HG03025 (cell line): ENCODE data around the gene NDUFA8.

Experiments used
- ATAC-seq: cut with Tn5 transposase; IDR thresholded peaks from one replicate; pipeline ENCODE4 v1.9.1; 2021; ENCODE audit warnings: mild to moderate bottlenecking, moderate library complexity; ENCODE audit not compliant: unreplicated experiment, low FRiP score

Gene NDUFA8

GRCh38 chr9:122186777-122187470 lies 27.3 kb upstream of the NDUFA8 start:
- no peak for ATAC-seq

DNA sequence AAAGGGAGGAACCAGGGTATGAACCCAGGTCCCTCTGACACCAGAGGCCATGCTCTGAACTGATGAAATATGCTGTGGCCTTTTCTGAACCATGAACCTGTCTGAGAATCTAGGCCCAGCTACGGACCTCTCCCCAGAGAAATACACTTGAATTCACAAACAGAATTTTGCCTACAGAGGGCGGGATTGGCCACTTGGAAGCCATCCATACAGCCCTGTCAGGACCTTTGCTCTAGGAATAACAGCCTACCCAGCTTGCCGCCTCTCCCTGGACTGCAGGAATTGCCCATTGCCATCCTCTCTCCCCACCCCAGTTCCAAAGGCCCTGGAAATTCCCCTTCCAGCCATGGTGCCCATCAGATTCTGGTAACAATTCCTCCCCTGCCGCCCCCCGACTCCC lies 26.7 kb upstream of the NDUFA8 start:
- no peak for ATAC-seq

- ATAC-seq: no peak
Measured at GRCh38 chr9:122184551-122184950, 25.0 kb upstream of the NDUFA8 start.

- ATAC-seq: no peak
Measured at GRCh38 chr9:122183501-122183900, 23.9 kb upstream of the NDUFA8 start.

DNA sequence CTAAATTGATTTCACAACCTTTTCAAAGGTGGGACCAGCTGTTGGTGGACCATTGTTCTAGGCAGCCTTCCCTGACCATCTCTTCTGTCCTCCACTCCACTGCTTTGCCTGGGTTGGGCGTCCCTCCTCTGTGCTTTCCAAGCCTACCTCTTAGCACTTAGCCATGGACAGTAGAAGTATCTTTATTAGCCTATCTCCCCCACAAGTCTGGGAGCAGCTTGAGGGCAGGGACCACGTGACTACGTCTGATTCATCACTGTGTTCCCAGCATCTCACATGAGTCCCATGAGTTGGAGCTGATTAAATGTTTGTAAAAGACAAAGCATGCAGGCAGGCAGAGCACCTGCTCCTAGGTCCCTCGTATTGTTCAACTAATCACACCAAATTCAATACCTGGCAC lies 21.1 kb upstream of the NDUFA8 start:
- no peak for ATAC-seq

GRCh38 chr9:122179690-122180074 lies 20.1 kb upstream of the NDUFA8 start:
- ATAC-seq: no peak

DNA sequence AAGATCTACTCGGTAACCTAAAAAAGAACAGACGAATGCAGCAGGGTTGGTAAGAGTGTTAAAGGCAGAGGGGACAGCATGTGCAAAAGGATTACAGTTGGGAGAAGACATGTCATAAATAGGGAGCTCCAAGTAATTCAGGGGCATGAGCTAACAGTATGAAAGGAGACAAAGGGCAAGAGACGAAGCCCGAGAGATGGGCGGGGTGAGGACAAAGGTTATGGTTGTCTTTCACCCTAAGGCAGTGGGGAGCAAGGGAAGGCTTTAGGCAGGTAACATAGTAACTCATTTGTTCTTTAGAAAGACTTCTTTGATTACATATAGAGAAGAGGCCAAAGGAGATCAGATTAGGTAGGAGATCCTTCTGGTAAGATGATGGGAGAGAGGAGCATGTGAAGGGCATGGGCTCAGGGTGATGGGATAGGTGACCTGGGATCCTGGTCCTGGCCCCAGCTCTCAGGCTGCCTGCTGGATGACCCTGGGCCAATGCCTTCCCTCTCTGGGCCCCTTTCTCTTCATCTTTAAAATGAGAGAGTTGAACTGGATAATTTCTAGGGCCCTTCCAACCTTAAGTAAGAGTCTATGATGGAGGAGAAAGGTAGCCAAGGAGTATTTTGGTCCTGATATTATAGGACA lies 19.6 kb upstream of the NDUFA8 start:
- ATAC-seq: no peak

- no peak for ATAC-seq
Measured at GRCh38 chr9:122176916-122177315, 17.3 kb upstream of the NDUFA8 start.

GRCh38 chr9:122173670-122174069 lies 14.1 kb upstream of the NDUFA8 start:
- ATAC-seq: no peak

DNA sequence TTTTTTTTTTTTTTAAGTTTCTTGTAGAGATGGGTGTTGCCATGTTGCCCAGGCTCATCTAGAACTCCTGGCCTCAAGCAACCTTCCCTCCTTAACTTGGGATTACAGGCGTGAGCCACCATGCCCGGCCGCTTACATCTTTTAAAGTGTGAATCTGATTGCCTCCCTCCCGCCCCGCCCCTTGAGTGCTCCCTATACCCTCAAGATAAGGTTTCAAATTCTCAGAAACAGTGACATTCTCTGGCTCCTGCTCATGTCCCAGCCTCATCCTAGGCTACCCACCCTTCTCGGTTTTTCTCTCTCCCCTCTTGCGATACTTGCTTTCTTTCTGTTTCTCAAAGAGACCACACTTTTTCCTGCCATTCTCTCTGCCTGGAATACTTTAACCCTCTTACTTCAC lies 12.6 kb upstream of the NDUFA8 start:
- ATAC-seq: no peak

DNA sequence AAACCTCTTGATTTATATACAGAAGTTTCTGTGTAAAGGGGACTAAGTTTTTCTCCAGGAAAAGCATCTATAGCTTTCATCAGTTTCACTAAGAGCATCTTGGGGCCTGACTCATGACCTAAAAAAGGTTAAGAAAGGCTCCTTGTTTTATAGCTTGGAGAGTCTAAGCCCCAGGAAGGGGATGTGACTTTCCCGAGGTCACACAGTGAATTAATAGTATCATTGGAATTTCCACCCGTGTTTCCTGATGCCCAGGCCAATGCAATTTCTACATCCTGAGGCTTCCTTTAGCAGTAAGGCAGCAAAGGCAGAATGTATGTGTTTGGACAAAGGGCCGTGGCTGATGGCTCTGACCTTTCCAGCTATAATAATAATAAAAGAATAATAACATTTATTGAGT lies 8.8 kb upstream of the NDUFA8 start:
- no peak for ATAC-seq

DNA sequence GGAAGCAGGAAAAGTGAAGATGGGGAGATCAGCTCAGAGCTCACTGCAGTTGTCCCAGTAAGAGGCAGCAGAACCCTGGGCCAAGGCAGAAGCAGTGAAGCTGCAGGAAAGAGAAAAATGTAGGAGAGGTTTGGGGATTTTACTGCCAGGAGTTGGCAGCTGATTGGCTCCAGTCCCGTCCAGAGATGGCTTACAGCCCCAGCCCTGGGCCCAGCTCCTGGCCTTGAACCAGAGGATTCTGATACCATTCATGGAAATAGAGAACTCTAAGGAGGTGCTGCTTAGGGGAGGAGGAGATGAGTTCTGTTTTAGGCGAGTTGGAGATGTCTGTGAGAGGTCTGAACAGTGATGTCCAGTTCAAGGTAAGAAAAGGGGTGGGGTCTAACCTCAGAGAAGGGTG lies 4.7 kb upstream of the NDUFA8 start:
- ATAC-seq: no peak

- ATAC-seq: no peak
Measured at GRCh38 chr9:122162415-122162814, 2.8 kb upstream of the NDUFA8 start.

GRCh38 chr9:122159925-122160246 lies 307 bp upstream of the NDUFA8 start:
- ATAC-seq: no peak

DNA sequence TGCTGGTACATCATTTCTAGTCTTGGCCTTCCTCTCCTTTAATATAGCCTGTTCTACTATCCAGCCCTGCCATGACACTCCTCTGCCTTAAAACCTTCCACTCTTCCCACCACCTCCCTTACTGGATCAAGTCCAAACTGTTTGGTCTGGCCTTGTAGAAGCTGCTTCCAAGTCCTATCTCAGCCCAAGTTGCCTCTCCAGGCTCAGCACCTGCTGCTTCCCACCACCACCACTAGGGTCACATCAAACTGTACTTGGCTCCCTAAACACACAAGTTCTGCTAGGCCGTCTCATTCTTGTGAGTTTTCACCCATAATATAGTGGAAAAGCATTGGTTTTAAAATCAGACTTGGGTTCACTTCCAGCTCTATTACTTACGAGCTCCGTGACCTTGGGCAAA lies 1.4 kb downstream of the NDUFA8 start:
- no peak for ATAC-seq

- no peak for ATAC-seq
Measured at GRCh38 chr9:122155796-122156195, 3.8 kb downstream of the NDUFA8 start.

DNA sequence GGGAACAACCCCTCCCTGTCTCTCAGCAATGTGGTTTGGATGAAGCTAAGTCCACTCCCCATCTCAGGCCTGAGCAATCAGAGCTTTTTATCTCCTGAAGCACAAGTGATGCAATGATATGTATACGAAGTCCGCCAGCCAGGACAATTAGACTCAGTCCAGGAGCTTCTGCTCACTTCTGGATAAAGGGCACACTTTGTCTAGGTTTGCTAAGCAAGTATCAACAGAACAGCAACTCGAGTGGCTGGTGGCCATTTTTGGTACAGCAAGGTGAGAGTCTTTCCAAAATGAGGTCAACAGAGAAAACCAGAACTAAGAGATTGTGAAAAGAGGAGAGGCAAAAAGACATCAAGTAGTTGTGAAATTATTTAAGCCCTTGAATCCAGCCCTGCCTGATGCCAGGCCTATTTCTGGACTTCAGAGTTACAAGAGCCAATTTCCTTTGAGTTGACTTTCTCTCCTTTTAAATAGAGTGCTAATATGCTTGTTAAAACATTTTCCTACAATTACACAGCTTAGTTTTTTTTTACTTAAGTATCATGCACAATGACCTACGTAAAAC lies 8.2 kb downstream of the NDUFA8 start:
- no peak for ATAC-seq

- ATAC-seq: no peak
Measured at GRCh38 chr9:122145592-122145863, 14.1 kb downstream of the NDUFA8 start.

DNA sequence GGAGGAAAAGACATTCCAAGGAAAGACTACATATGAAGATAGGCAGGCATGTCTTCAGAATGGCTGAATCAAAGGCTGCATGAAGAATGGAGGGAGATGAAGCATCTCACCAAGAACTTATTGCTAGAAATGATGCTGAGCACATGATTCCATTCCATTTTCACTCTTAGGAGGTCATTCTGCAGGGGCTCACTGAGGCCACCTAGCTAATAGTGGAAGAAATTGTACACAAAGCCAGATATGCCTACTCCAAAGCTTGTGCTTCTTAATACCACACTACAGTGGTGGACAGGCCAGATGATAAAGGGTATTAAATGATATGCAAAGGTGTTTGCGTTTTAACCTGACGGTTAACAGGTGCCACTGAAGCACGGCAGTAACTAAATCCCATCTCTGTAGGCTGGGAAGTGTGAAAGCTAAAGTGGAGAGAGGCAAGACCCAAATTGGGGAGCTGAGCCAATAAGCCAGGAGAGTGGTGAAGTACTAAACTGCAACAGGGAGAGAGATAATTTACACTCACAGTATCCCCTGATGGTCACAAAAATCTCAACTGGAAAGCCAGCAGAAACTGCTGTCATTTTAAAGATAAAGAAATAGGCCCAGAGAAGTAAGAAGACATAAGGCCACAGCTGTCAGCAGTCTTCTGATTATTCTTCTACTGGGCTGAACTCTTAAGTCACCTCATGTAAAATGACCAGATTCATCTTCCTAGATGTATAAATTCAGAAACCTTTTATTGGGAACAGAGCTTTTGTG lies 14.6 kb downstream of the NDUFA8 start:
- ATAC-seq: no peak

DNA sequence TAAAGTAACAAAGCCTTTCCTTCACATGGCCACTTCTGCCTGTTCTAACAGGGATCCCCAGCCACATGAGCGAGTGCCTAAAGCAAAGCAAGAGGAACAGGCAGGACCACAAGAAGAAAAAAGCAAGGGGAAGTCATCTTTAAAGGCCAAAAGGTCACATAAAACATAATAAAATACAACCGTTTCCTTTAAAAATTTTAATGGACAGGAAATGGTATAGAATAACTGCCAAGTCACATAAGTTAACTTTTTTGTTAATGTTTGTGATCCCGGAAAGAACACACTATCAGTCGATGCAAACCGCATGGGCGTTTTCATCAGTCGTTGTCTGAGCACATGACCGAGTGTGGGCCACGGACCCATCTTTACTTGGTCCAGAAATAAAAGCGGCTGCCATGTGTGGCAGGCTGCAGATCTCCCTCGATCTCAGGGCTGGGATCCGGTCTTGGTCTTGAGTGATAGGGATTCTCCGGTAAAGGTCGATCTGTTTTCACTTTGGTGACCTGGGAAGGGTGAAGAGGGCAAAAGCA lies 15.6 kb downstream of the NDUFA8 start:
- ATAC-seq: no peak

GRCh38 chr9:122143296-122143695 lies 16.3 kb downstream of the NDUFA8 start:
- ATAC-seq: no peak

DNA sequence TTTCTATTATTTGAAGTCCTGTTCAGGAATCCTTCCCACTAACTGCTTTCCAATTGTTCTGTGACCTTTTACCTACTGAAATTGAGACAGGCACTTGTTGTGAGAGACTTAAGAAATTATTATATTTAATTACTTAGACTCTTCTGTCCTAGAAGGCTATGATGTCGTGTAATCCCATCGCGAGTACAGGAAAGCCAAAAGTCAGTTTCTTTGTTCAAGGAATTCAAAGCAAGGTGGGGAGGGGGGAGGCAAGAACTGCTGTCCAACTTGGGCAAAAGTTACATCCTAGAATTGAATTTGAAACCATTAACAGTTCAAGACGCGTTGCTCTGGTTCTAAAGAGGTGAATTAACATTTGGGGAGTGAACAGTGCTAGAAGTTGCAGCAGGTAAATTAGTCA lies 17.9 kb downstream of the NDUFA8 start:
- no peak for ATAC-seq
